ENCODE results near the gene SHCBP1. TPM values are rescaled to one million over a fixed set of nuclear protein-coding genes. Genes with fewer than 3 reads are reported as not detected.

Gene SHCBP1
- total and polyA plus RNA-seq, 2 of the 13 experiments (the other 11 are each of a cell fraction or from before 2014, with no cell fraction given), result 15.7 to 33.0 TPM

DNA sequence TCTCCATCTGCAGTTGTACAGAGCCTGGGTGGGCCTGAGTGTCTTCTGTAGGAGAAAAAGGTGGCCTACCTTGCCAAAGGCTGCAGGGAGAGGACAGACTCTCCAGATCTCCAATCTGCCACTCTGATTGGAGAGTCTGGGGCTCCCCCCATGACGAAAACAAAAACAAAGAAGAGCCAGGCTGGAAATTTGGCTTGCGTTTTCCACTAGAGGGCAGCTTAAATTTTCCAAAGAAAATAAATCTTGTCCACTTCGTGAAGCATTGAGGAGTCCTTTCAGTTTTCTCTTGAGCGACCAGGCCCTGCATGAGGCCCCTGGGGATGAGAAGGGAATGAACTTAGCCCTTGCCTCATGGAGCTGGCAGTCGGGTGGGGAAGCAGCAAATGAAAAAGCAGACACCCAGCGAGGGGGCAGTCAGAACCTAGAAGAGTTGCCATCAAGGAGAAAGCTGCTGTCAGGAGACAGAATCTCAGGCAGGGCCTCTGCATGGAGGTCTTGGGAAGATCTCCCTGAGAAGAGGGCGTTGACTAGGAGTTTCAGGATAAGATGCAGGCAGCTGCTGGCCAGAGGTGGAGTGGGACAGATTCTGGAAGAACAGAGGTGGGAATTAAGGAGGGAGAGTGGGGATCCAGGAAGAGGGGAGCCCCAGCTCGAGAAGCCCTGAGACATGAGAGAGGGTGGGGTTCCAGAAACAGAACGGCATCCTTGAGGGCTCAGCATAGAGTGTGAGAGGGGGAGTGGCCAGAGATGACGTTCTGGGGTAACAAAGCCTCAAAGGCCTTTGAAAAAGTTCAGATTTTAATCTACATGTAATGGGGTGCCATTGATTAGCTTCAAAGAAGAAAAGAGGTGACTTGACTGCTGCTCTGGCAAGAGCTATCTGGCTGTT, 8.4 kb upstream of the SHCBP1 start (continued):
- TF ChIP-seq, protein P1, sequence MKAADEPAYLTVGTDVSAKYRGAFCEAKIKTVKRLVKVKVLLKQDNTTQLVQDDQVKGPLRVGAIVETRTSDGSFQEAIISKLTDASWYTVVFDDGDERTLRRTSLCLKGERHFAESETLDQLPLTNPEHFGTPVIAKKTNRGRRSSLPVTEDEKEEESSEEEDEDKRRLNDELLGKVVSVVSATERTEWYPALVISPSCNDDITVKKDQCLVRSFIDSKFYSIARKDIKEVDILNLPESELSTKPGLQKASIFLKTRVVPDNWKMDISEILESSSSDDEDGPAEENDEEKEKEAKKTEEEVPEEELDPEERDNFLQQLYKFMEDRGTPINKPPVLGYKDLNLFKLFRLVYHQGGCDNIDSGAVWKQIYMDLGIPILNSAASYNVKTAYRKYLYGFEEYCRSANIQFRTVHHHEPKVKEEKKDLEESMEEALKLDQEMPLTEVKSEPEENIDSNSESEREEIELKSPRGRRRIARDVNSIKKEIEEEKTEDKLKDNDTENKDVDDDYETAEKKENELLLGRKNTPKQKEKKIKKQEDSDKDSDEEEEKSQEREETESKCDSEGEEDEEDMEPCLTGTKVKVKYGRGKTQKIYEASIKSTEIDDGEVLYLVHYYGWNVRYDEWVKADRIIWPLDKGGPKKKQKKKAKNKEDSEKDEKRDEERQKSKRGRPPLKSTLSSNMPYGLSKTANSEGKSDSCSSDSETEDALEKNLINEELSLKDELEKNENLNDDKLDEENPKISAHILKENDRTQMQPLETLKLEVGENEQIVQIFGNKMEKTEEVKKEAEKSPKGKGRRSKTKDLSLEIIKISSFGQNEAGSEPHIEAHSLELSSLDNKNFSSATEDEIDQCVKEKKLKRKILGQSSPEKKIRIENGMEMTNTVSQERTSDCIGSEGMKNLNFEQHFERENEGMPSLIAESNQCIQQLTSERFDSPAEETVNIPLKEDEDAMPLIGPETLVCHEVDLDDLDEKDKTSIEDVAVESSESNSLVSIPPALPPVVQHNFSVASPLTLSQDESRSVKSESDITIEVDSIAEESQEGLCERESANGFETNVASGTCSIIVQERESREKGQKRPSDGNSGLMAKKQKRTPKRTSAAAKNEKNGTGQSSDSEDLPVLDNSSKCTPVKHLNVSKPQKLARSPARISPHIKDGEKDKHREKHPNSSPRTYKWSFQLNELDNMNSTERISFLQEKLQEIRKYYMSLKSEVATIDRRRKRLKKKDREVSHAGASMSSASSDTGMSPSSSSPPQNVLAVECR (CRISPR knock-in tag; IDR thresholded peaks at IDR 0.05; ENCODE audit: borderline replicate concordance), result peak; percentile 37; the same call in 1 of the 2 replicates
- TF ChIP-seq ZNF605 (CRISPR knock-in tag; IDR thresholded peaks at IDR 0.05), result no peak; the same call in 1 of the 2 replicates
- TF ChIP-seq, protein P2, sequence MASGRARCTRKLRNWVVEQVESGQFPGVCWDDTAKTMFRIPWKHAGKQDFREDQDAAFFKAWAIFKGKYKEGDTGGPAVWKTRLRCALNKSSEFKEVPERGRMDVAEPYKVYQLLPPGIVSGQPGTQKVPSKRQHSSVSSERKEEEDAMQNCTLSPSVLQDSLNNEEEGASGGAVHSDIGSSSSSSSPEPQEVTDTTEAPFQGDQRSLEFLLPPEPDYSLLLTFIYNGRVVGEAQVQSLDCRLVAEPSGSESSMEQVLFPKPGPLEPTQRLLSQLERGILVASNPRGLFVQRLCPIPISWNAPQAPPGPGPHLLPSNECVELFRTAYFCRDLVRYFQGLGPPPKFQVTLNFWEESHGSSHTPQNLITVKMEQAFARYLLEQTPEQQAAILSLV (CRISPR knock-in tag; IDR thresholded peaks at IDR 0.05; ENCODE audit: borderline replicate concordance), result peak; percentile 9; the same call in 1 of the 2 replicates
- 0 out of 2 replicates have a peak, but pooled peaks have one; percentile 55 for TF ChIP-seq ZNF816 (CRISPR knock-in tag; IDR thresholded peaks at IDR 0.05; ENCODE audit: borderline replicate concordance)
- TF ChIP-seq TAF1 (CRISPR knock-in tag; IDR thresholded peaks at IDR 0.05), result no peak
- TF ChIP-seq, protein P3, sequence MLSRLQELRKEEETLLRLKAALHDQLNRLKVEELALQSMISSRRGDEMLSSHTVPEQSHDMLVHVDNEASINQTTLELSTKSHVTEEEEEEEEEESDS (CRISPR knock-in tag; IDR thresholded peaks at IDR 0.05; ENCODE audit: borderline replicate concordance), result peak; percentile 57; the same call in 1 of the 2 replicates
- TF ChIP-seq, protein P4, sequence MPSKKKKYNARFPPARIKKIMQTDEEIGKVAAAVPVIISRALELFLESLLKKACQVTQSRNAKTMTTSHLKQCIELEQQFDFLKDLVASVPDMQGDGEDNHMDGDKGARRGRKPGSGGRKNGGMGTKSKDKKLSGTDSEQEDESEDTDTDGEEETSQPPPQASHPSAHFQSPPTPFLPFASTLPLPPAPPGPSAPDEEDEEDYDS (CRISPR knock-in tag; IDR thresholded peaks at IDR 0.05), result 0 out of 2 replicates have a peak, but pooled peaks have one; percentile 26
- no peak for TF ChIP-seq EHMT2 (IDR thresholded peaks at IDR 0.05; ENCODE audit: borderline replicate concordance, low read depth, low read length)
- no peak for TF ChIP-seq ZNF17 (CRISPR knock-in tag; IDR thresholded peaks at IDR 0.05)
- peak; percentile 46 for TF ChIP-seq PHF21A (CRISPR knock-in tag; IDR thresholded peaks at IDR 0.05)
- 0 out of 2 replicates have a peak, but pooled peaks have one; percentile 28 for TF ChIP-seq ISL2 (CRISPR knock-in tag; IDR thresholded peaks at IDR 0.05)
- TF ChIP-seq ZFP37 (CRISPR knock-in tag; IDR thresholded peaks at IDR 0.05; ENCODE audit: borderline replicate concordance), result 0 out of 2 replicates have a peak, but pooled peaks have one; percentile 14
- peak; percentile 59; the same call in 1 of the 2 replicates for TF ChIP-seq TARDBP (CRISPR knock-in tag; IDR thresholded peaks at IDR 0.05)
- TF ChIP-seq DMAP1 (CRISPR knock-in tag; IDR thresholded peaks at IDR 0.05), result peak; percentile 36; the same call in 1 of the 2 replicates
- TF ChIP-seq BORCS8-MEF2B (CRISPR knock-in tag; IDR thresholded peaks at IDR 0.05), result 0 out of 2 replicates have a peak, but pooled peaks have one; percentile 34
- 0 out of 2 replicates have a peak, but pooled peaks have one; percentile 42 for TF ChIP-seq ZNF761 (CRISPR knock-in tag; conservative IDR thresholded peaks at IDR 0.05)
- TF ChIP-seq, protein P5, sequence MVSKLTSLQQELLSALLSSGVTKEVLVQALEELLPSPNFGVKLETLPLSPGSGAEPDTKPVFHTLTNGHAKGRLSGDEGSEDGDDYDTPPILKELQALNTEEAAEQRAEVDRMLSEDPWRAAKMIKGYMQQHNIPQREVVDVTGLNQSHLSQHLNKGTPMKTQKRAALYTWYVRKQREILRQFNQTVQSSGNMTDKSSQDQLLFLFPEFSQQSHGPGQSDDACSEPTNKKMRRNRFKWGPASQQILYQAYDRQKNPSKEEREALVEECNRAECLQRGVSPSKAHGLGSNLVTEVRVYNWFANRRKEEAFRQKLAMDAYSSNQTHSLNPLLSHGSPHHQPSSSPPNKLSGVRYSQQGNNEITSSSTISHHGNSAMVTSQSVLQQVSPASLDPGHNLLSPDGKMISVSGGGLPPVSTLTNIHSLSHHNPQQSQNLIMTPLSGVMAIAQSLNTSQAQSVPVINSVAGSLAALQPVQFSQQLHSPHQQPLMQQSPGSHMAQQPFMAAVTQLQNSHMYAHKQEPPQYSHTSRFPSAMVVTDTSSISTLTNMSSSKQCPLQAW (CRISPR knock-in tag; IDR thresholded peaks at IDR 0.05), result 0 out of 2 replicates have a peak, but pooled peaks have one; percentile 9
- TF ChIP-seq ZNF33B (CRISPR knock-in tag; IDR thresholded peaks at IDR 0.05), result no peak
- 0 out of 2 replicates have a peak, but pooled peaks have one; percentile 48 for TF ChIP-seq ZSCAN20 (CRISPR knock-in tag; IDR thresholded peaks at IDR 0.05; ENCODE audit: borderline replicate concordance)
- TF ChIP-seq ZFY (CRISPR knock-in tag; IDR thresholded peaks at IDR 0.05), result peak; percentile 72
- TF ChIP-seq SMC3 (IDR thresholded peaks at IDR 0.05; ENCODE audit: low read length), result peak; percentile 31; the same call in 1 of the 2 replicates

Data from HepG2 (cell line).